SW 1271 (cell line): ENCODE measurements around the gene SMARCAD1.
"Not testable (repeated sequence)": the region's sequence is repeated elsewhere in the genome, so short reads cannot be mapped to it uniquely, and the experiment has no call there.

Experiments
- DNase-seq, 2 experiments: peaks; one replicate each; lab custom pipeline; 2025; lab: John Stamatoyannopoulos, UW

Gene SMARCAD1

DNA sequence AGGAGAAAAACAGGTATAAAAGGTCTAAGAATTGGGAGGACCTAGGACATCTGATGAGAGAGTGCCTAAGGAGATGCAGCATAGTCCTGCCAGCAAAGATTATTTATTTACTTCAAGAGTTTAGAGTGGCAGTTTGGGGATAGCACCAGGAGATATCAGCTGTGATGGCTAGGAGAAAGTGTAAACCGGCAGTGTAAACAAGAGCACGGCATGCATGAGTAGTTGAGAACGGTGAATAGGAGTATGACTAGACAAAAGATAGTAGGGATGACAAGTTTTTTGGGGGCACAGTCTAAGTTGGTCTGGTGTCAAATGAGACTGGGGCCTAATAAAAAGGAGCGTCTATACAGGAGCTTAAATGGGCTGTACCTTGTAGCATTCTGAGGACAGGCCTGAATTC lies 86.3 kb downstream of the SMARCAD1 start:
- DNase-seq = not testable (repeated sequence)

DNA sequence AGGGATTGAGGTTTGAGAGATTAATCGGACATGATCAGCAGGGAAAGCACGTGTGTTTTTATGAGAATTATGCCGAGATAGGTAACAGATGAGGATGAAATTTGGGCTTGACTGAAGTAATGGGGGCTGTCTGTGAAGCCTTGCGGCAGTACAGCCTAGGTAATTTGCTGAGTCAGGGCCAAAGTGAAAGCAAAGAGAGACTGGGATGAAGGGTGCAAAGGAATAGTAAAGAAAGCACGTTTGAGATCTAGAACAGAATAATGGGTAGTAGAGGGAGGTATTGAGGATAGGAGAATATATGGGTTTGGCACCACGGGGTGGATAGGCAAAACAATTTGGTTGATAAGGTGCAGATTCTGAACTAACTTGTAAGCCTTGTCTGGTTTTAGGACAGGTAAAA lies 87.8 kb downstream of the SMARCAD1 start:
- not testable (repeated sequence) for DNase-seq

DNA sequence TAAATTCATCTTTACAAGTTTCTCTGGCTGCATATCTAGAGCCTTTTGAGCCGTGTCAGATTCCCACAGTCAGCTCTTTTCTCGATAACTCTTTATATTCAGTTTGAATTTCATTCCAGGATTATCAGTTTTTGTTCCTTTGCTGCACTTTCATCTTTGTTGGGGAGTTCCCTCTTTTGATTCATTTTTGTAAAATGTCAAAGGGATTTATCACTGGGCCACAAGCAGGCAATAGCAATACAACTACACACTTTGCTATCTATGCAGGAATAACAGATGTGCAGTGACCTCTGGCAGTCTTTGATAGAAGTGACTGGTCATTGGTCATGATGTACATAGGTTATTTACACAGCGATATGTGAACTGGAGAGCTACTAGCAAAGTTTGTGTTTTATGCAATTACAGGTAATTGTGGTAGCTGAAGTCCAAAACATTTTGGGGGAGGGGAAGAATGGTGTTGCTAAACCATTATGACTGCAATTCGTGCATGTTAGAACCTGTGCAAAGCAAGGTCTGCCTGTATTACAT lies 91.1 kb downstream of the SMARCAD1 start:
- DNase-seq = no peak

DNA sequence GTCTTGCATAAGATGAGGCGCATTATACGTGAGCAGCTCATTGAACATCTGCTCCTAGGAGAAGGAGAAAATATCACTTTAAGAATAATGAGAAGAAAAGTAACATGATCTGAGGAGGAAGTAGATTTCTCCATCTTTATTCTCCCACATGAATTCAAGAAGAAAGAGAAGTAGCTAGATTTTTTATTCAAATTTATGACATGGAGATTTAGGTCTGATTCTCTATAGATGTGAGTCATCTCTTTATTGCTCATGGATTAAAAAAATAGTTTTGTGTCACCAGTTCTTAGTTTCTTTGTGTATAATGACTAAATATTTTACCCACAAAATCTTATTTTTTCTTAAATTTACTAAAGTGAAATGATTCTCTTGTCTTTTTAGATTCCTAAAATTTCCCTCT lies 94.5 kb downstream of the SMARCAD1 start:
- DNase-seq = no peak

DNA sequence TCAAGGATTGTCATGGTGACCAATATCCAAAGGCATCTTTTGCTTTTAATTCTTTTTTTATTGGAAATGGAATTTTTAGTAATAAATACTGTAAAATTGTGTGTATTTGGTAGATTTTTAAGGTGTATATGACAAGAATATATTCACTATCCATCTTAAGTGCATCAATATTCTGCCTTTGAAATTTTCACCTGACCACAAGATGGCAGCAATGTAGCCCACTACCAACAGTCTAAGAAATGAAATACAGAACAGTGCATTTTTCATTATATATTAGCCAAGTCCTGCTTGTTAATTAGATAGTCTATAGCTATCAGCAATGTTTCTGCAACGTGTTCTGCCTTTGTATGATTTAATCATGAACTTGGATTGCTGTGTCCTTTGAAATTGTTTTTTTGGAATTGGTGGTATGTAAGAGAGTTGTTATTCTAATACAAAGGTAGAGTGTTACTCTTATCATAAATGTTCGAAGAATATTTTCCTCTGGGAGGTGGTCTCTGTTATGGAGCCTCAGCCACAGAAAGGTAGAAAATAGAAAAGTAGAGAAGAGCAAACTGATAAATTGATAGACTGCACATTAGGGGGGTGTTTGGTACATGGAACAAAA lies 96.8 kb downstream of the SMARCAD1 start:
- no peak for DNase-seq

DNA sequence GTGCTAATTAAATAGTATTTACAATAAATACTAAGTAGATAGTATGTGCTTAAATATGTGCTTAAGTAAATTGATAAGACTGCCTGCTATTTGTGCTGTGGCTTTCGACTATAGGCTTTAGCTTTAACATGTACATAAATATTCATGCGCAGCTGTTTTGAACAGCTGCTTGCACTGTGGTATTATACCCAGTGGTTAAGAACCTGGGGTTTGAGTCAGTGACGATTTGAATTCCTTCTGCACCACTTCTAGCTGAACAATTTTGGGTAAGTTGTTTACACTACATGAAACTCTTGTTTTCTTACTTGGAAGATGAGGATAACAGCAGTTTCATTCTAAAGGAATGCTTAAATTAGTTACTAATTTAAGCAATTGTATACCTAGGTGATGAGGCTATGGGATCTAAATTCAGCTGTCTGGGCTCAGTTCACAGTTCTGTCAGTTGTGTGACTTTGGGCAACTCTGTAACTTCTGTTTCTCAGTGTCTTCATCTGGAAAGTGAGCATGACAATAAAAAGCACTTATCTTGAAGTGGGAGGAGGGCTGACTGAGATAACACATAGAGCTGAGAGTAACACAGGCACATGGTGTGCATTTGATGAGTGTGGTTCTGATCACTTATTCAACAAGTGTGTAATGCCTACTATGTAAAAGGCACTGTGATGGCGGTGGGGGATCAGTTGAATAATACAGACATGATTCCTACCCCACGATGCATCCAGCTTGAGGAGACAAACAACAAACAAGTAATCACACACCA lies 98.0 kb downstream of the SMARCAD1 start:
- DNase-seq = no peak

DNA sequence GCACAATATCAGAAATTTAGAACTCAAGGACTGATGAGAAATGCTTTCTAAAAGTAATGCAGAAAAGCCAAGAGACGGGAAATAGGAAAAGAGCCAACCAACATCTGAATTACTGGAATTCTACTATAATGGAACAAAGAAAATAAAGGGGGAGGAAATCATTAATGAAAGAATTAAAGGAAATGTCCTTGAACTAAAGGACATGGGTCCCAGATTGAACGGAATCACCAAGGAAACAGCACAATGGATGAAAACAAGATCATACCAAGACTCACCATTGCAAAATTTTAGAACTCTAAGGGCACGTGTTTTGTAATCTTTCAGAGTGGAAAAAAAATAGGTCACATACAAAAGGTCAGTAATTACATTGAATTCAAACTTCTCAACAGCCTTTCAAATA lies 99.0 kb downstream of the SMARCAD1 start:
- DNase-seq = no peak

DNA sequence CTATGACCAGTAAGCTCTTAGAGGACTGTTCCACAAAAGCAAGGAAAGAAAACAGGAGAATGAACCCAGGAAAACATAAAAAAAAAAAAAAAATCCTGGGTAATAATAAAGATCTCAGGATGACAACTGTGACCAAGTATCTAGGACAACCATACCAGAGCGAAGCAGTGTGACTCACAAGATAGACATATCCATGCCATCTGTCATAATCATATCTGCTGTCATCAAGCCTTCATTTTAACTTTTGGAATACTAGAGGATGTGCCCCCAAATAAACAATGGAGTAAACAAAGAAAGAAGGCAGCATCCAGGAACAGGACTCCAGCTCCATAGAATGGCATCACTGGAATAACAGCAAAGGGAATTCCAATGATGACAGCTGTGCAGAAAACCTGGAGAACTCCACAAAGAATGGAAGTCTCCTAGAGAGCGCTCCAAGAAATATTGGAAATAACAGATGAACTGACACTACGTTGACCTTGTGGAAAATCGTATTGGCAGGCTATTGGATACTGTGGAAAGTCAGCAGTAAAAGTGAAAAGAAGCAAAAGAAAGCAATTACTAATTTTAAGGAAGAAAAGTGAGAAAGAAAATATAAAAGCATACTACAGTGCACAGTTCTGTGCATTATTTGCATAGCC lies 99.7 kb downstream of the SMARCAD1 start:
- no peak for DNase-seq

DNA sequence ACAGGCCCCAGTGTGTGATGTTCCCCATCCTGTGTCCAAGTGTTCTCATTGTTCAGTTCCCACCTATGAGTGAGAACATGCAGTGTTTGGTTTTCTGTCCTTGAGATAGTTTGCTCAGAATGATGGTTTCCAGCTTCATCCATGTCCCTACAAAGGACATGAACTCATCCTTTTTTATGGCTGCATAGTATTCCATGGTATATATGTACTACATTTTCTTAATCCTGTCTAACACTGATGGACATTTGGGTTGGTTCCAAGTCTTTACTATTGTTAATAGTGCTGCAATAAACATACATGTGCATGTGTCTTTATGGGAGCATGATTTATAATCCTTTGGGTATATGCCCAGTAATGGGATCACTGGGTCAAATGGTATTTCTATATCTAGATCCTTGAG lies 112.3 kb downstream of the SMARCAD1 start:
- not testable (repeated sequence) for DNase-seq

DNA sequence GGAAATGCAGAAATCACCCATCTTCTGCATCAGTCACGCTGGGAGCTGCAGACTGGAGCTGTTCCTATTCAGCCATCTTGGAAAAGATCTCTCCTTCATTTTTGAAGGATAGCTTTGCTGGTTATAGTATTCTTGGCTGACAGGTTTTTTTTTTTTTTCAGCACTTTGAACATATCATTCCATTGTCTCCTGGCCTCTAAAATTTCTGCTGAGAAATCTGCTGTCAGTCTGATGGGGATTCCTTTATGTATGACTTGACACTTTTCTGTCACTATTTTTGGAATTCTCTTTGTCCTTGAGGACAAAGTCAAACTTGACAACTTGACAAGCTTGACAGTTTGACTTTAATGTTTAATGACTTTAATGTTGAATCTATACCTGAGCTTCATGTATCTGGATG lies 118.2 kb downstream of the SMARCAD1 start:
- no peak for DNase-seq

DNA sequence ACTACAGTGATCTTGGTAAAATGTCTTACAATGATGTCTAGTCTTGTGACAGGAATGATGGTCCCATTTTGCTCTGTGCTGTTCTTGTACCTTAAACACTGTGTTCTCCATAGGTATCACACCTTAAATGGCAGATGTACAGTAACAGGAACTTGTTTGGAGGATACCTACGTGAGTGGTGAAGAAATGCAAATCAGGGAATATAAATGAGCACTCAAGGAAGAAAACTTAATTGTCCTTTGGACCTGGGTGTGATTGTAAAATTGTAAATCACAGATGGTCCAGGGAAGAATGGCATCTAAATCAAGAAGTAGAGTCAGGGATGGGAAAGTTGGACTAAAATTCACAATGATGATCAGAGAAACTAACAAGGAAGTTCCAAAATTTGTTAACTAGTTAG lies 122.3 kb downstream of the SMARCAD1 start:
- DNase-seq = no peak

DNA sequence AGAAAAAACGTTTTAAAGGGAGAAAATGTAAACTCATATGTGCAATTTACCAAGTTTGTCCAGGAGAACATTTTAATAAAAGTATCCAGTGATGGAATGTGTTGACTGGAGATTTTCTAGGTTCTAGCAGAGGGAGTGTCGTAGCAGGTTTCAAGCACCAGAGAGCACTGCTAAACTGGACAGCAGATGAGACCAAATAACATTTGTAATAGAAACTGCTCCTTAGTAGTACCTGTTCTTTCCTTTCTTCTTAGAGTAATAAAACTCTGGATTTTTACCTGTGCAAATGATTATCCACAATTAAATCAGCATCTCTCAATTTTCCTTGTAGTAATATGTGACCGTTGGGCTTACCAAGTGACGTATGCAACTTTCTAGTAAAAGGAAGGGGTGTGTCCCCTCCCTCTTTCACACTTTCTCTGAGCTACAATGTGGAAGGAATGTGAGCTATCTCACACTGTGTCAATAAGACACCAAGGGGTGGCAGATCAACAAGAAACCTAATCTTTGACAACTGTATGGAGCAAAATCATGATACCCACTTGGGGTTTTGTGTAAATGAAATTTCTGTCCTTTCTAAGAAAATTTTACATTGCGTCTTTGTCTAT lies 125.4 kb downstream of the SMARCAD1 start:
- no peak for DNase-seq

DNA sequence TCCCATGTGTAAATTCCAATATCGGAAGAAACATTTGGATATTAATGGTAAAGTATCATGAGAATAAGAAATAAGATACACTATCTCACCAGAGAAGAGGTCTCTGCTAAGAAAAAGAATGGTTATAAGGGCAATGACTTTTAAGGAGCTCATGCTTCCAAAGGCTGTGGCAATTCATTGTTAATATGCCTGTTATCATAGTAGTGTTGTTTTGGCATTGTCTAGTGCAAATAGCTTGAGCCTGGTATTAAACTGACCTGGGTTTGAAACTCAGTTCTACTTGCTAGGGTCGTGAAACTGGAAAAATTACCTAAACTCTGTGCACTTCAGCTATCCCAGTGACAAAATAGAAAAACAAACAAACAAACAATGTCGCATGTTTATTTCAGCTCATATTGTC lies 126.2 kb downstream of the SMARCAD1 start:
- no peak for DNase-seq

DNA sequence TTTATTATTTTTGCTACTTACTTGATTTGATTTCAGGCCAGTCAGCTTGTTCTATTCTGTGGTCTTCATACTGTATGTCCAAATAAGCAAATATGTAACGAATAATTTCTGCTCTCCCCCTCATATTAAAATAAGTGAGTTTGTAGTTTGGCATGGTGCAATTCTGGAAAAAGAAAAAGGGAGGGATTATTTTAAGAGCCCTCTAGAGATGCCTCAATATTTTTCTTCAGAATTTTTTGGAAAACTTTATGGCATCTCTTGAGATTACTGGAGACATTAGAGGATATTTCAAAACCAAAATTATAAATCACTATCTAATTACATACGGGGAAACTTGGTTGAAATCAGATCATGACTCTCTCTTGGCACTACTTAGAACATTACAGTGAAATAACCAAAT lies 126.8 kb downstream of the SMARCAD1 start:
- no peak for DNase-seq

DNA sequence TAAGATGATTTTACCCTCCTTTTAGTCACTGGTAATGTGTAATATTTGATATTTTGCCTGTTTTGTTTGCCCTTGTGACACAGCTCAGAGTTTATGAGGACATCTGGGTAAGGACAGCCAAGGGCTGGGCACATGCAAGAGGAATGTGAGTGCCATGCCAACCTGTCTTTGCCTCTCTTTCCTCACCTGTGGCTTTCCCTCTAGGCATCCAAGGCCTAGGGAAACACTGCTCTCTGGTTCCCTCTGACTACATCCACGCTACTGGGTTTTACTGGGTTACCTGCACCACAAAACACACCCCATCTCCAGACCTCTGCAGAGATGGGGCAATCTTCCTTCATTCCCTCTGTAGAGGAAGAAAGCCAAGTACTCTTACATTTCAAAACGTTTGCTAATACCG lies 127.3 kb downstream of the SMARCAD1 start:
- no peak for DNase-seq

DNA sequence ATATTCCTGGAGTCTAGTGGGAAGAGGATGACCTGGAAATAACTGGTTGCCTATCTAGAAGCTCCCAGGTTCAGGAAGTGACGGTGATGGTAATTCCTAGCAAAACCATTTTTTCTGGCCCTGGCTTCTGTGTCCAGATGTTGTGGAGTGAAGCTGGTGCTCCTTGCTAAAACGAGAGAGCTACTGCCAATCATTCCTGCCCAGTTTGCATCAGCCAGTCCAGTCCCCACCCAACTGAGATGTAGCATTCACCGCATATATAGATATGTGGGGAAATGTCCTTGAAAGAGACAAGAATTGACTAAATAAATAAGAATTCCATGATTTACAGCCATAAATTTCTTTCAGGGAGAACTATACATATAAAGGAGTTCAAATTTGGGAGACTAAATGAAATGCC lies 128.6 kb downstream of the SMARCAD1 start:
- DNase-seq = no peak

DNA sequence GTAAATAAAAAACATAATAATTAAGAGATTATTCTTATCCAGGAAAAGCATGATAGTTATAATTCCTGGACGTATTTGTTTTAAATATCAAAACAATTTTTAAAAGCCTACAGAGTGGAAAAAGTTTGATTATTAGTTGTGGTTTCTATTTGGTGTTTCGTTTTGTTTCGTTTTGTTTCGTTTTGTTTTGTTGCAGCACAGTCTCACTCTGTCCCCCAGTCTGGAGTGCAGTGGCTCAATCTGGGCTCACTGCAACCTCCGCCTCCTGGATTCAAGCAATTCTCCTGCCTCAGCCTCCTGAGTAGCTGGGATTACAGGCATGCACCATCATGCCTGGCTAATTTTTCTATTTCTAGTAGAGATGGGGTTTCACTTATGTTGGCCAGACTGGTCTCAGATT lies 129.1 kb downstream of the SMARCAD1 start:
- not testable (repeated sequence) for DNase-seq

DNA sequence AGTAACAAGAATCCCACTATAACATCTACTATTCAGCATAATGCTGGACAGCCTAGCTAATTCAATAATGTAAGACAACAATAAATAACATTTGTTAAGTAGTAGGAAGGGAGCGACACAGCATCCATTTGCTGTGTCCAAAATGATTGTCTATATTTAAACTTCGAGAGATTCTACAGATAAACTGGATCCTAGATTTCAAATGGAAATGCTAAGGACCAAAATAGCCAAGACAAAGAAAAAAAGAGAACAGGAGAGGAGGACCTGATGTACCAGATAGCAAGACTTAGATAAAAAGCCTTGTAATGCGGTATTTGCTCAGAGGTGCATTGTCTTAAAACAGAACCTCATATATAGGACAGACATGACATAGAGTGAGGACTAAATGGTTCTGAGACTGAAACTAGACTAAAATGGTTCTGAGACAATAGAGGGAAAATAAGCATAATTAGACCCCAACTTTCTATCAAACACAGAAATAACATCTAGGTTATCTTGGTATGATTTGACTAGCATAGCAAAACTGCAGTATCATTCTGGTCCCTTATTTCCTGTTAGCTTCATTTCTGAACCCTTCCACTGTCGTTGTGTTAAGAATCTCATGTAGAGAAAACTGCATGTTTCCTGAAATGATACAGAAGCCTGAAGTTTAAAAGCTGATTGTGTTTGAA lies 131.2 kb downstream of the SMARCAD1 start:
- no peak for DNase-seq

DNA sequence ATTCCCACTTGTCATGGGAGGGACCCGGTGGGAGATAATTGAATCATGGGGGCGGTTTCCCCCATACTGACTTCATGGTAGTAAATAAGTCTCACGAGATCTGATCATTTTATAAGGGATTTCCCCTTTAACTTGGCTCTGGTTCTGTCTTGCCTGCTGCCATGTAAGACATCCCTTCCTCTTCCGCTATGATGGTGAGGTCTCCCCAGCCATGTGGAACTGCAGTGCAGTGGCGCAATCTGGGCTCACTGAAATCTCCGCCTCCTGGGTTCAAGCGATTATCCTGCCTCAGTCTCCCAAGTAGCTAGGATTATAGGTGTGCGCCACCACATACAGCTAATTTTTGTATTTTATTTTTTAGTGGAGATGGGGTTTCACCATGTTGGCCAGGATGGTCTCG lies 132.1 kb downstream of the SMARCAD1 start:
- no peak for DNase-seq
